OCI-LY3 (cell line): ENCODE measurements around the gene PCSK7.

Experiments used
- H2AFZ ChIP-seq: fragments of 200-600, 300-600 bp; shearing (Covaris generic); 2 replicates; pipeline ENCODE4 v1.6.0; 2014; ENCODE audit warnings: antibody characterized with exemption, low read depth, low read length
- H3K27ac ChIP-seq: fragments of 200-600, 300-600 bp; sonication (generic); 2 replicates; pipeline ENCODE4 v1.5.1; 2014; ENCODE audit warnings: mild to moderate bottlenecking, low read length, moderate library complexity, mixed read lengths
- H3K27me3 ChIP-seq: fragments of 200-600, 300-600 bp; sonication (generic); 2 replicates; pipeline ENCODE4 v1.6.1; 2014; ENCODE audit warnings: low read depth, low read length, mixed read lengths
- H3K36me3 ChIP-seq: fragments of 200-600, 300-600 bp; sonication (generic); replicated peaks from 2 replicates; pipeline ENCODE3; 2014; ENCODE audit warnings: low read depth, low read length, mixed read lengths
- H3K4me1 ChIP-seq: fragments of 300-600, 200-600 bp; sonication (generic); 2 replicates; pipeline ENCODE4 v1.6.1; 2014; ENCODE audit warnings: low read length, mixed read lengths
- H3K4me2 ChIP-seq: fragments of 200-600, 300-600 bp; sonication (generic); 2 replicates; pipeline ENCODE4 v1.6.1; 2014; ENCODE audit warnings: low read length, mixed read lengths
- H3K4me3 ChIP-seq: fragments of 300-600, 200-600 bp; sonication (generic); 2 replicates; pipeline ENCODE4 v1.5.1; 2014; ENCODE audit warnings: antibody characterized with exemption, mild to moderate bottlenecking, low read length, moderate library complexity
- H3K79me2 ChIP-seq: fragments of 300-600, 200-600 bp; shearing (Covaris generic); 2 replicates; pipeline ENCODE4 v1.6.1; 2014; ENCODE audit warnings: mild to moderate bottlenecking, low read length, mixed read lengths
- H3K9ac ChIP-seq: fragments of 300-600, 200-600 bp; shearing (Covaris generic); 2 replicates; pipeline ENCODE4 v1.6.0; 2014; ENCODE audit warnings: mild to moderate bottlenecking, low read length, moderate library complexity
- H3K9me3 ChIP-seq: fragments of 200-600, 300-600 bp; shearing (Covaris generic); 2 replicates; pipeline ENCODE4 v1.6.1; 2014; ENCODE audit warnings: low read length, mixed read lengths; ENCODE audit not compliant: insufficient read depth
- H4K20me1 ChIP-seq: fragments of 200-600, 300-600 bp; sonication (generic); 2 replicates; pipeline ENCODE4 v1.6.1; 2016; ENCODE audit warnings: low read length, mixed read lengths; ENCODE audit not compliant: insufficient read depth
- CTCF ChIP-seq: fragments of 200-600, 300-600 bp; sonication (generic); IDR thresholded peaks from 2 replicates; pipeline ENCODE4 v1.5.1; 2014; ENCODE audit warnings: antibody characterized with exemption, low read length, low read depth
- EZH2phosphoT487 ChIP-seq: fragments of 200-600 bp; shearing (Covaris generic); IDR thresholded peaks from 2 replicates; pipeline ENCODE4 v1.6.1; 2018; ENCODE audit warnings: antibody characterized with exemption, mixed run types, low read depth

PCSK7 gene

DNA sequence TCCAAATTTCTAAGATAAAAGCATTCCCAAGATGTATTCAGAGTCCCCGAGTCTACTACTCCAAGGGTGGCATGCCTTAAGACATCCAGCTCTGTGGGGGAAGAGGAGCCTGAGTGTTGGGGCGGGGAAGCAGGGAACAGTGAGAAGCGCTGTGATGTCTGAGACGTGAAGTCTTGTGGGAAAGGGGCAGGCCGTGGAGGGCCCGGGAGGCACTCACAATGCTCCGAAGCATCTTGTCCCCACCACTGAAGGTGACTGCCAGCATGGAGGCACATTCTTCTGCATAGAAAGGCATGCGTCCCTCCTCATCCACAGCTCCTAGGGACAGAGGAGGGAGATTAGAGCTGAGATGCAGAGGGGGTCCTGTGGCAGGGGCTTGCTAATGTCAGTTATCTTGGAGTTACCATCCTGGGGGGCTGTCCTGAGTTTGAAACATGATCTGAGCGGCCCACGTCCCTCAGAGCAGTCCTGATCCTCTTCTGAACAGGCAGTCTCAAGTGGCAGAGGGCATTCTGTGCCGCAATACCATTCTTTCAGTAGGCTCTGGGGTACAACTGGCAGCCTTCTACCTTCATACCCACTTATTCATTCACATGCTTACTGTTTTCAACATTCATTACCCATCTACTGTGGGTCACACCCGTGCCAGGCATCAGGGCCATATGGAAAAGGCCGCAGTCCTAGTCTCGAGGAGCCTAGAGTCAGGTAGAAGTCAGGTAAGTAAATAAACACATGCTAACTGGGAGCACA, 8.7 kb downstream of the PCSK7 start:
- Histone ChIP-seq H3K27ac (no peak overlapping the region), H3K4me2 (no peak overlapping the region), H3K4me3 (no peak overlapping the region), H3K79me2 (no peaks in the 10 kb centered on the region), H3K4me1 (no peaks in the 10 kb centered on the region), H3K27me3 (no peaks in the 10 kb centered on the region), H3K9me3 (no peaks in the 10 kb centered on the region), H4K20me1 (no peaks in the 10 kb centered on the region), H3K36me3 (peaks cover 34% of the 10 kb centered on the region), H2AFZ (no peak overlapping the region), H3K9ac (no peak overlapping the region)
- TF ChIP-seq EZH2phosphoT487 (no peak), CTCF (no peak)

GRCh38 chr11:117221775-117222517, 9.9 kb downstream of the PCSK7 start:
- Histone ChIP-seq H3K27ac (no peak overlapping the region), H3K36me3 (peaks cover 36% of the 10 kb centered on the region)
- no peak for TF ChIP-seq CTCF
- no peak for TF ChIP-seq EZH2phosphoT487

GRCh38 chr11:117220999-117221774, 10.7 kb downstream of the PCSK7 start:
- H3K9me3 ChIP-seq = no peaks in the 10 kb centered on the region
- H3K36me3 ChIP-seq = peaks cover 38% of the 10 kb centered on the region
- no peak overlapping the region for H3K4me2 ChIP-seq
- no peaks in the 10 kb centered on the region for H3K27me3 ChIP-seq
- H3K4me1 ChIP-seq = no peaks in the 10 kb centered on the region
- H3K4me3 ChIP-seq = no peak overlapping the region
- no peak overlapping the region for H2AFZ ChIP-seq
- H3K79me2 ChIP-seq = no peaks in the 10 kb centered on the region
- no peak overlapping the region for H3K27ac ChIP-seq
- H3K9ac ChIP-seq = no peak overlapping the region
- TF ChIP-seq CTCF (no peak), EZH2phosphoT487 (no peak)
- H4K20me1 ChIP-seq = no peaks in the 10 kb centered on the region

More at GRCh38 chr11:117221775-117222517, 9.9 kb downstream of the PCSK7 start:
- Histone ChIP-seq H3K4me2 (no peak overlapping the region), H3K9me3 (no peaks in the 10 kb centered on the region), H2AFZ (no peak overlapping the region), H3K9ac (no peak overlapping the region), H4K20me1 (no peaks in the 10 kb centered on the region), H3K4me1 (no peaks in the 10 kb centered on the region), H3K27me3 (no peaks in the 10 kb centered on the region), H3K79me2 (no peaks in the 10 kb centered on the region), H3K4me3 (no peak overlapping the region)

GRCh38 chr11:117220568-117220967, 11.3 kb downstream of the PCSK7 start:
- Histone ChIP-seq H3K36me3 (peaks cover 40% of the 10 kb centered on the region), H3K27ac (no peak overlapping the region), H3K27me3 (no peaks in the 10 kb centered on the region)

More at GRCh38 chr11:117220568-117220967, 11.3 kb downstream of the PCSK7 start:
- Histone ChIP-seq H3K9ac (no peak overlapping the region), H2AFZ (no peak overlapping the region), H3K79me2 (no peaks in the 10 kb centered on the region), H4K20me1 (no peaks in the 10 kb centered on the region), H3K9me3 (no peaks in the 10 kb centered on the region), H3K4me3 (no peak overlapping the region), H3K4me2 (no peak overlapping the region), H3K4me1 (no peaks in the 10 kb centered on the region)
- TF ChIP-seq EZH2phosphoT487 = no peak
- no peak for TF ChIP-seq CTCF
